Fibroblast of gingiva (primary cell): ENCODE data around the gene PTHLH.

Experiments used
- DNase-seq: peaks from one replicate; pipeline ENCODE4 v3.0.0-alpha.2; 2011; ENCODE audit warnings: low read depth

PTHLH gene

DNA sequence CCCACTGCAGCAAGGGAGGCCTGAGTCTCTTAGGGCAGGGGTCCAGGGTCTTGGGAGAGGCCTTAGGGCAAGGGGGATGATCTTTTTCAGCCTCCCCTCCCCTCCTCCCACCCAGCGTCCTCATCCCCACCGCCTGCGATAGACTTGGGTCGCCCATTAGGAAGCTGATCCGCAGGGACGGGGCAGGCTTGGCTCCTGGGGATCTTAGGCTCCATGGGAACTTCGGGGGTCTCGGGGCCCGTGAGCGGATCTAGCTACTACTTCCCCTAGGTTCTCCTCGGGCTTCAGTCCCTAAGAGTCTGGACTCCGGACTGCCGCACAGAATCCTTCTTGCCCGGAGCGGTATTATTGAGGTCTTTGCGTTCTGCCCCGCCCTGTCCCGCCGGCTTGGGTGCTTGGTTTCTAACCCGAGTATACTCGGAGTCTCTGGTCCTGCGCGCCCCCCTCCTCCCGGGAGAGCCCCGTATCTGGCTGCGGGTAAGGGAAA lies 2.2 kb upstream of the PTHLH start:
- no peak for DNase-seq

DNA sequence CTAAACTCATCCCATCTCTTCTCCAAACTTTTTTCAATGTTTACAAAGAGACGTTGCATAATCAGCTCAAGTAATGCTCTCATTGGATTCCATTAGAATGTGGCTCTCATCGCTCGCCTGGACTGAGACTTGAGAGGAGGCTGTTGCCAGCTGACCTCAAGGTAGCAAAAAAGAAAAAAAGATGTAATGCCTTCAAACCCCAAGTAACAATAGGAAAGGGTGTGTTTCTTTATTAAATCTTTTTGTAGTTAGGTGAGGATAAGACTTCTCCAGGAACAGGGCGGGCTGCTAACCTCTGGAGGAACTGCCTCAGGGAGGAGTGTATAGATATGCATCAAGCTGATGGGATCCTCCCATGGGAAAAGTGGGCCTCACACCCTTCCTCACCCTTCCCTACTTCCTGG lies 956 bp upstream of the PTHLH start:
- peak; percentile 24 for DNase-seq

DNA sequence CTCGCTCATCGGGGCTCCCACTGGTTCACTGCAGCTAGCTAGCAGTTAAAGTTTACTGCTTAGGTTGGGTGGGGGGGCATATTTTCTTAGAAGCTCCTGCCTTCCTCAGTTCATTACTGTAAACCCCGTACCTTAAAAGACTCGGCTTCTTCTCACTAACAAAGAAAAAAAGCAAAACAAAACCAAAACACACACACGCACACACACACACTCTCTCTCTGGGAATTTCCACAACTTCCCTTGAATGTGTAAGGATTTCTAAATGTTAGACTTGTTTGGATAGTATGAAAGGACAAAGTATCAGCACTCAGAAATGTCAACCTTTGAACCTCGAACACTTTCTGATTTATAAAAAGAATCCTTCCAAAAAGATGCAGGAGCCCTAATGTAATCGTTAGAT lies 927 bp downstream of the PTHLH start:
- no peak for DNase-seq

DNA sequence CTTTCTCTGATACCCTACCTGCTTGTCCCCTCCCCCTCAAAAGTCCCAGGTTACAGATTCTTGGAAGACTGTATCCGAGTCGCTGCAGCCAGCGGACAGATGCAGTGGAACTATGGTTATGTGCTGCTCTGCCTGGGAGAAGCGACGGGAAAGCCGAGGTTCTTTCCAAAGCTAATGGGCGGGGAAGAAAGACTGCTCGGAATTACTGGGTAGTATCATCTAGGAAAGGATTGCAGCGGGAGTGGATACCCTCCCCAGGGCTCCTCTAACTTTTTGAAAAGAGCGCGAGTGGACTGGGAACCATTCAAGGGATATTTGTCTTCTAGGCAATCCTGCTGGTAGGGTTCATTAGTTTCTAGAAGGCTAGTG lies 1.4 kb downstream of the PTHLH start:
- no peak for DNase-seq

DNA sequence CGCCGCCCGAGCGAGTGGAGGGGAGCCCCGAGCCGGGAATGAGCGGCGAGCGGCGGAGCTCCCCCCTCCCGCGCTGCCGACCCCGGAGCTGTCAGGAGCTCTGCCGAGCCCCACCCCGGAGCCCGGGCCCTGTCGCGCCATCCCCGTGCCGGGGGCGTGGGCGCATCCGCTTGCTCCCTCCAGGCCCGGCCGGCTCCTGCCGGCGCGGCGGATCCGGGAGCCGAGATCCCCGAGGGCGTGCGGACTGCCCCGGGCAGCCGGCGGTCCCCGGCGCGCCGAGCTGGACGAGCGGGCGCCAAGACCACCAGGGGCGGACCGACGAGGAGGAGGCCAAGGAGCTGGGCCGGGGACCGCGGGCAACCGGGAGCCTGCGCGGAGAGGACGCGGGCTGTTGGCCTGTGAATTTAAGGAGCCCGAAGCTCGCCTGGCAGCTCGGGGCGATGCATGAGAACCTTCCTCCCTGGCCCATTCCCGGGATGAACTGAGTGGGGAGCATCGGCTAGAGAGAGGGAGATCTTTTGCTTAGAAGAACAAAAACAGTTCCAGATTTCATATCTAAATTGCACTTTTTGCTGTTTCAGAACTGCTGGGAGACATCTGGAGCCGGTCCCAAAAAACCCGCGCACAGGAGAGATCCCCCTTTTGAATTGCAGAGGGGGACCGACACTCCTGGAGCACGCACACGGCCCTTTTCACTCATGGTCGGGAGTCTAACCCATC lies 2.0 kb downstream of the PTHLH start:
- DNase-seq, result peak; percentile 40

DNA sequence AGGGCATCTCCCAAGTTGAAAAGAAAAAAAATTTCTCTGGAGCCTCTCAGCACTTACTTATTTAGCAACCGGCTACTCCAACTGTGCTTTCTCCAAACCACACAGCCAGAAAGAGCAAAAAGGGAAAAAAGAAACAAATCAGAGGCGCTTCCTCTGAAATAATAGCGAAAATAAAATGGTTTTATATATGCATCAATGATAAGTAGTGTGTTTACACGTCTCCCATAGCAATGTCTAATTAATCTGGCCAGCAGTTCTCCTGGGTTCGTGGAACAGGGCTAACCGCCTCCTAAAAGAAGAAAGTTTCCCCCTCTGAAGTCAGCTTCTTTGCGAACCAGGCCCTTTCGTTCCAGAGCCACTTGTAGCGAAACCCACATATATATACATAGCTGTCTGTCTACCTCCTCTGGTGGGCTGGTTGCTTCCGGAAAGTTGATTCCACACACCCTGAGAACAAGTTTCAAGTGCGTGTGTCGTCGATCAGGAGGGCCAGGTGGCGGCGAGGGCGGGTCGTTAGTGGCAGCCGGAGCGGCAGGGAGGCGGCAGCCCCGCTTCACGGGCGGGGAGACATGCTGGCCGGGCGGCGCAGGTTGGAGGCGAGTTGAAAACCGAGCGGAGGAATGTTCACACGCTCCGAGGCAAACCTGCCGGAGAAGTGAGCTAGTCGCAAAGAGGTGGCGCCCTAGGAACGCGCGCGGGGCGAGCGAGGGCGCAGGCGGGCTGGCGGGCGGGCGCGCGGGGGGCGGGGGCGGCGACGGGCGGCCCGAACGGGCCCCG lies 2.7 kb downstream of the PTHLH start:
- DNase-seq, result peak; percentile 37

DNA sequence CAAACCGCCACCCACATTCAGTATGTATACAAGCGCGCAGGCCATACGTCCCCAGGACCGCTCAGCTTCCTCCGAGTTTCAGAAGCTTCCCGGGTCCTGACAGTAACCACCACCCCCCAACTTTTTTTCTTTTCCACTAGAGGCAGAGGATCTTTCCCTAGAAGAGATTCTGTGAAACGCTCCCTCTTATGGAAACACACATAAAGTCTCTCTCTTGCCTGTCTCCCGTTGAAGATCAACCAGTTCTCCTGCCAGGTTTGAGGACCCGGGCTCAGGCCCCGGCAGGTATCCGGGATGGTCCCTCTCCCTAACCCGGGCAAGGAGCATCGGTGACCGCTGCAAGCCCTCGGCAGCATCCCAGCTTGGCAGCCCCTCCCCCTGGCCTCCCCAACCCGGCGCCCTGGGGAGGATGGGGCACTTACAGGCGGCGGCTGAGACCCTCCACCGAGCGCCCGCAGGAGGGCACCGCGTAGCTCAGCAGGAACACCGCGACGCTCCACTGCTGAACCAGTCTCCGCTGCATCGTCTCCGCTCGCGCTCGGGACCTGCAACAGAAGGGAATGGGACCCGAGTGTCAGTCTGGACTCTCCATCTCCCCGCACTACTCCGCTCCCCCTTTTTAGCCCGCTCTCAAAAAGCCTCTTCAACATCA lies 3.4 kb downstream of the PTHLH start:
- no peak for DNase-seq

DNA sequence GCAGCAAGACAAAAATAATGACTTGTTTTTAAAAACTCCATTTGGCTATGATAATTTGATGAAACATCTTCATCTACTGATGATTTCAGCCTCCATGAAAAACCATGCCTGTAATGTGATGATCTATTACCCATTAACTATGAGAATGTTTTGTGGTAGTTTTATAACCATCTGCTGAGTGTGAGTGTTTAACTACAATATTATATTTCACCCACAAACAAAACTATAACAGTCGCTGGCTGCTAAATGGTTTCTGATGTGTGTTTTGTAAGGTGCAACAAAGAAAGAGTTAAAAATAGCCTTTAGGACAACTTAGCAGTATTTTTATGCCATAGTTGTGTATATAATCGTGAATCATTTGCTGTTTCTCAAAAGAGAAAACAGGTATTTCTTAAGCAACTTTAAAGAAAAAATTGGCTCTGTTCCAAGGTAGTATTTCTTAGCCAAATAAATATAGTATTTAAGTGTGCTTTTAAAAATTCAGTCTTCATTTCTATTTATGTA lies 4.9 kb downstream of the PTHLH start:
- DNase-seq, result no peak

DNA sequence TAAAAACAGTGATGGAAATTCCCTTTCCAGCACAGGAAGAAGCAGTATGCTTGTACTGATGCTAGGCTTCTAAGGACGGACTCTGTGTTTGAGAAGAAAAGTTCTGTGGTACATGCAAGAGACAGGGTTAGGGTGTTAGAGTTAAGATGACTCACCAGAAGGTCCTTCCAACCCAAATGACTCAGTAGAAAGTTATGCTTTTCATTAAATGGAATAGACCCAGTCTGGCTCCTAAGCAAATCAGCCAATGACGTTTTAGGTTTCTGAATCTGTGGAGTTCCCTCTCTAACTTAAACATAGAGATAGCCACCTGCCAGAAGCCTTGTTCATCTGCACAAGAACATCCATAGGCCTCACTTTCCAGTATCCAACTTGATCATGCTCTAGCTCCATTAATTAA lies 5.7 kb downstream of the PTHLH start:
- DNase-seq, result peak; percentile 88

DNA sequence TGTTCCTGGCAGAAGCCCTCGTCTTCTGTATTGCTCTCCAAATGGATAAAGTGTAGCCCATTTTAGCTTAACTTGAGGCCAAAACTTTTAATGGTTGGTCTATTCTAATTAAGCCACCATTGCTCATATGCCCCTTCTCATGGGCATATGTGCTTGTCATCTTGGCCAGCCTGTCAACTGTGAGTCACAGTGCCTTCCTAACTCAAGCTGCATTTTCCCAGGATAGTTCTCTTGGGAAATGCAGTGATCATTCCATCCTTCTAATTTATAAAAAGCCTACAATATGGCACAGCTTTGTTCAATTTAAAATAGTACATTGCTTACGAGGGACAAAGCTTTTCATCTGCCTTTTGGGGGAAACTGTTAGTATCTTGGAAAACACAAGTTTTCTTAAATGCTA lies 6.6 kb downstream of the PTHLH start:
- peak; percentile 36 for DNase-seq

DNA sequence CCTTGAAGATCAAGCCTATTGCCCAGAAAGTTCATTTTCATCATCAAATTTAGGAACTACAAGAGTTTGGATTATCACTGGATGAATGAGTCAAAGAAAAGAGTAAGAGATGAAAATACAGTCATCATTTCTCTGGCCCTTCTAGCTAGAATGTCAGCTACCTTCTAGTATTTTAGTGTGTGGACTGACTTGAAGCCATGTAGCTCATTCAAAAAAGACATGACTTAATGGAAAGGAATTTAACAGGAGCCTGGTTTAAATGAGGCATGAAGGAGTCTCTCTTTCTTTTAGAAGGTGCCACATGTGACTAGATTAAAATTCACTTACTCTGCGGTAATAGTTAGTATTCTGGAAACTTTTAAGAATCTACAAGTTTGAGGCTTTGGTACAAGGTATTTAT lies 7.1 kb downstream of the PTHLH start:
- DNase-seq, result no peak

DNA sequence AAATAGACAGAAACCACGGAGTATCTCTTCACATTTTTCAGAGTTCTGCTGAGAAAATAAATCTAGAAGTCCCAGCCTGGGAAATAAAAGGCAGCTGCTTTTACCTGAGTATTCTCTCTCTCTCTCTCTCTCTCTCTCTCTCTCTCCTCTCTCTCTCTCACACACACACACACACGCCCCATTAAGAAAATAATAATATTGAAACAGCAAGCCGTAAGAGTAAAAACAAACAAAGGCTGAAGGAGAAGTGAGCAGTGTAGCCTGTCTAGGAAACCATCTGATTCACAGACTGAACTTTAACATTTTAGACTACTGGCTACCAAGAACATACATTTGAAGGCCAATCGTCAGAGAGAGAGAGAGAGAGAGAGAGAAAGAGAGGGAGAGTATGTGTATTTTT lies 8.4 kb downstream of the PTHLH start:
- no peak for DNase-seq

DNA sequence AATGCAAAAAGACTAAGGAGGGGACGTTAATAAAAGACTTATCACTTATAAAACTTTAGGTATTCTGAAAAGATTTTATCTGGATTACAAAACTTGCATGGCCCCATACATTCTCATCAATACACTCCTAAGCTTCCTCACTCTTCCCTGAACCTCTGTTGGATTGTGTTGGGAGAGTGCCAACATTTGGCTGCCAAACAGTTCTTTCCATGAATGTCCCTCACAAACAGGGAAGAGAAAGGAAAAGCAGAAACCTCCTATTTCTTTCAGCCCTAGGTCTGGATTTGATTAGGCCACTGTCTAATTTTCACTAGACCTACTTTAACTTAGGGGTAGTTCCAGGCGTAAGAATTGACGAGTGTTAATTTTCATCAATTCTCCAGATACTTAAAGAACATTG lies 11.7 kb downstream of the PTHLH start:
- DNase-seq, result no peak

DNA sequence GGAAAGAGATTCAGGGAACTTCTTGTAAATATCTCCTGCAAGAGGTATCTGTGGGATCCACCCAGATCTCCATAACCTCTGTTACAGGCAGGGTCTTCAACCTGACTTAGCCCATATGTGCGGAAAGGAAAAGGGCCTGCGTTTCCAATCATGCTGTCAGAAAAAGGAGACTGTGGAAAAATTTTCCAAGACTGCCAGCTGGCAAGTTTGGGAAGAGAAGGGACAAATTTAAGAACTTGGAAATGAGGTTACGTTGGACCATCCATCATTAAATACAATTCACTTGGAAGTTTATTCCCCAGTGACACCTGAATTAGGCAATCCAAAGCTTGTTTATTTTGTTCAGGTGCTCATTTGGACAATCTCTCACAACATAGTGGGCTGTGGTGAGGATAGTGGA lies 13.9 kb downstream of the PTHLH start:
- DNase-seq, result no peak

DNA sequence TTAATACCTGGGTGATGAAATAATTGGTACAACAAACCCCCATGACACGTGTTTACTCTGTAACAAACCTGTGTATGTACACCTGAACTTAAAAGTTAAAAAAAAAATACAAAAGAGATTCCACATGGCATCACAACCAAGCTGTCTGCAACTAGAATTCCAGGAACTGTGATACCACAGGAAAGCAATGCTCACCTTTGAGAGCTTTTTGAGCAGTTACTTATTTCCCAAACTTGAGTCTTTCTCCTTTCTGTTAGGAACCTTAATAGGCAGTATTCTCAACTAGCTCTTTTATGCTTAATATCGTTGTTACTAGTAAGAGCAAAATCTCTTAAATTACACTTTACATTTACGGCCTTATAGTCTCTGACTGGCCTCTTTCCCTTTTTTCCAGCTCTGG lies 15.2 kb downstream of the PTHLH start:
- DNase-seq, result no peak

DNA sequence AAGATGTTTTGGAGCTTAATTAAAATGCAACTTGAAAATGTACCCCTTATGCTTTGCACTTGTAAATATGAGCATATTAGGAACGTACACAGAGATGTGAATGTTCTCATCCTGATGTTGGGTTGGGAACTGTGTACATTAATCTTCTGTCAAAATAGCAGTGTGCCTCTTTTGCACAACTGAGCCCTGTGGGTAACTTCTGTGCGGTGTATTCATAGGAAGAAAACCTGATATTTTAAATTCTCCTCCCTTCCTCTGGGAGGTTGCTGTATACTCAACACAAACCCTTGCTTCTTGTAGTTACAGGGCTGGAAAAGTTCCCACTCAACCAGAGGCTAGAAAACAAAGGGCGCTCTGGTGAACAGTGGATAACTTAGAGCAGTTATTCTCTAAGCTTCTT lies 18.7 kb downstream of the PTHLH start:
- no peak for DNase-seq

DNA sequence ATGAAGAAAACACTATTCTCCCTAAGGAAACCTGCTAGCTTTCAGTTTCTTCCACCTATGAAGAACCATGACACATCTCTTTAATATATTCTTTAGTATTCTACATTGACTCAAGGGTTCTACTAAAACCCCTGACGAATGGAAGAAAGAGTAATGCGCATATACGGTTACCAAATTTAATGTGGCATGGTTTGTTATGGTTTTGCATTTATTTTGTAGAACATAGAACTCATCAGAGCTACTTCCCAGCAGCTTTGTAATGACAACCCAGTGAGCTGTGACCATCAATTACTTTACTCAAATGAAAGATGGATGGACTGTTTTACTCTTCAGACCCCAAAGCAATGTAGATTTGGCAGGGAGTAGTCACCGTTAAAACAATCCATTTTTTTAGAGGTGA lies 19.2 kb downstream of the PTHLH start:
- DNase-seq, result no peak

DNA sequence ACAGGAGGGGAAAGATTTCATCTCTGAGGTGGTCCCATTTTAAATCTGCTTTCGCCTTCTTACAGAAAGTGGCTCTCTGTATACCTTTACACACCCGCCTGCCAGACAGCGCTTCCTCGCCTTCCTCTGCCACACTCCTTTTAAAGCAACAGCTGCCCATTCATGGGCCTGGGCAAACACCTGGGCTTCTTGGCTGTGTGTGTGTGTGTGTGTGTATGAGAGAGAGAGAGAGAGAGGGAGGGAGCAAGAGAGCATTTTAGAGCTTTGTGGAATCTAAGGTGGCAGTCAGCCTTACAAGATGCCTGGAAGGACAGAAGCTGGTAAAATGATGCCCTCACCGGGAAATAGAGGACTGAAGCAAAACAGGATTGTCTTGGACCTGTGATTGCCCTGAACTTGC lies 20.0 kb downstream of the PTHLH start:
- no peak for DNase-seq

DNA sequence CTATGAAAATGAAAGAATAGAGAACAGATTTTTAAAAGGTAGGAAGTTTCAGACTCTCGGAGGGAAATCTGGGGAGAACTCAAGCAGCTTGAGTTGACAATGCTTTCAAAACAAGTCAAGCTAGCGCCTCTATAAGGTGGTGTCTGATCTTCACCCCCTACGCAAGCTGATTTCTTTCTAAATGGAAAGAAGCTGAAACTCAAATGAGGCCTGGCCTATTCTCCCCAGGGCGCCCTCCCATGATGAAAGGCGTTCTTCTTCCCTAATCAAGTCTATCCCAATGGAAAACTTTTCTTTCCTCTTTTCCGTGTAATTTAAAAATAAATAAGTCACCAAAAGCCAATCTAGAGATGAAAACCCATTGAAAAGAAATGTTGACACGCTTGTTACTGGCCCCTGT lies 20.6 kb downstream of the PTHLH start:
- DNase-seq, result no peak

DNA sequence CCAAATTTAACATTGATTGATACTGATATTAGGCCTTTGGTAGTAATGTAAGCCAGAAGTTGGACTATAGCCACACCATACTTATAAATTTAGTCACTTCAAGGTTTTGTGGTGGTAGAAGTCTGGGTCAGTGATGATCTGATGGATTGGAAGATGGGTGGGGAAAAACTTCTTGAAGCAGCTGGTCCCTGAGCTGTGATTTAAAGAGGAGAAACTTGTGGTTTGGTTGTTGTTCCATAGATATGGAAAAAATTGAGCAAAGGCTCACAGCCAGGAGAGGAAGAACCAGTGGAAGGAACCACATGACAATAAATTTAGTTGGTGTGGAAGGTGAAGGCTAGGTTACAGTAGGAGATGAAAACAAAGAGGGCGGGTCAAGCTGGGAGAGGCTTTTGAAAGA lies 26.1 kb downstream of the PTHLH start:
- DNase-seq, result no peak

DNA sequence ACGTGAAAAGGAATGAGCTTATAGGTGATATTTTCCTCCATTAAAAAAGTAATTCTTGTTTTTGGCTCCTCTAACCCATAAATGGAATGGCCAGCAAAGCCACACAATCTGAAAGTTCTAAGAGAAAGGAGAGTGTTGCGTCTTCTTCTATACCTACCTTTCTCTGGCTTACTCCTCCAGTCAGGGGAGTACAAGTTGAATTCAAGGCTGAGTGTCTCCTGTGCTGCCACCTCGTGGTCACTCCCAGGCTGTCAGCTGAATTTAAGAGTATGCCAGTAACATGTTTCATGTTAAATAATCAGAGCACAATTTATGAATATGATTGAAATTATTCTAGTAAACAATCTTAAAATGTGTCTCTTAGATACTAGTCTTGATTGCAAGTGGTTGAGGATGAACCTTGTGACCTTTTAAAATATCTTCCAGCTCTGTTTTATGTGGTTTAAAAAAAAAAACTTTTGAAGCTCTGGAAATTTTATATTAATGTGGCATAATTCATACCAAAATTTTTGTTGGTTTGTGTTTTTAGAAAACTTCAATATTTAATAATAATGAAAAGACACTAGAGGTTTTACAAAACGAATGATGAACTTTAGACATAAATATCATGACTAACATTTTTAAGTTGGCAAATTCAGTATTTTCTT lies 31.7 kb downstream of the PTHLH start:
- peak; percentile 58 for DNase-seq

DNA sequence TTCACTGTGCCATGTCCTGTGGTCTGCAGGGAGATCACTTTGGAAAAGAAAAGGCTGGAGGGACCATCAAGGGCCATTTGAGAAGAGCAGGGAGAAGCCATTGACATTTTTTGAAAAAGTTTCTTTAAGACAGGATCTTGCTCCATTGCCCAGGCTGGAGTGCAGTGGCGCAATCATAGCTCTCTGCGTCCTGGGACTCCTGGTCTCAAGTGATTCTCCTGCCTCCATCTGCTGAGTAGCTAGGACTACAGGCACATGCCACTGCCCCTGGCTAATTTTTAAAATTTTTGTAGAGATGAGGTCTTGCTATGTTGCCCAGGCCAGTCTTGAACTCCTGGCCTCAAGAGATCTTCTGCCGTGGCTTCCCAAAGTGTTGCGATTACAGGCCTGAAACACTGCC lies 32.3 kb downstream of the PTHLH start:
- DNase-seq, result no peak

DNA sequence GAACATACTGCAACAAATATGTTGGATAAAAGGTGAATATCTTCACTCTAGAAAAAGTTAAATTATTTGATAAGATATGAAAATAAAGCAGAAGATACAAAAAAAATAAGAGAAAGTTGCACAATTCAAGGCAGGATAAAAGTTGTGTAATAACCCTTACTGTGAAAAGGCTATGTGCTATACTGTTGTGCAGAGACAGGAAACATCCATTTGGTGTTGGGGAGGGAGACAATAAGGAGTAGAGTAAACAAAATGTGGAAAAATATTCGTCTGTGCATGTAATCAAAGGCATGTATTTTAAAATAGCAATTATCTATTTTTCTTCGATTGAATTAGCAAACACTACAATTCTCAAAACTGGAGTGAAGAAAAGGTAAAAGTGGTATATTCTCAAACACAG lies 34.8 kb downstream of the PTHLH start:
- DNase-seq, result no peak
